ENCODE results near the gene MAP7D1. TPM values are rescaled to one million over a fixed set of nuclear protein-coding genes. Genes with fewer than 3 reads are reported as not detected.

MAP7D1 gene
- total RNA-seq, result 212 TPM in 2 replicates

GRCh38 chr1:36155408-36156328 lies at the start of gene MAP7D1:
Gene MAP7D1 (plus strand): TSS chr1:36156160. CDS start chr1:36156418, 258 bp downstream.
- intact Hi-C loops (cut with micrococcal nuclease), result loop anchor here (5.0 kb wide), 1 partner anchor 152 kb away; the partner anchor contains the start of gene SH3D21

GRCh38 chr1:36106269-36106668 lies 49.7 kb upstream of the MAP7D1 start:
- intact Hi-C loops (cut with micrococcal nuclease), result no loop called here

GRCh38 chr1:36107394-36107793 lies 48.6 kb upstream of the MAP7D1 start:
- intact Hi-C loops (cut with micrococcal nuclease), result no loop called here

- intact Hi-C loops (cut with micrococcal nuclease), result no loop called here
Measured at GRCh38 chr1:36108314-36108713, 47.6 kb upstream of the MAP7D1 start.

- intact Hi-C loops (cut with micrococcal nuclease), result no loop called here
Measured at GRCh38 chr1:36109041-36109679, 46.8 kb upstream of the MAP7D1 start.

- intact Hi-C loops (cut with micrococcal nuclease), result no loop called here
Measured at GRCh38 chr1:36111151-36111550, 44.8 kb upstream of the MAP7D1 start.

GRCh38 chr1:36112823-36113222 lies 43.1 kb upstream of the MAP7D1 start:
- intact Hi-C loops (cut with micrococcal nuclease), result no loop called here

GRCh38 chr1:36114371-36114770 lies 41.6 kb upstream of the MAP7D1 start:
- intact Hi-C loops (cut with micrococcal nuclease), result no loop called here

- intact Hi-C loops (cut with micrococcal nuclease), result no loop called here
Measured at GRCh38 chr1:36115200-36115669, 40.7 kb upstream of the MAP7D1 start.

GRCh38 chr1:36115931-36116330 lies 40.0 kb upstream of the MAP7D1 start:
- intact Hi-C loops (cut with micrococcal nuclease), result no loop called here

- intact Hi-C loops (cut with micrococcal nuclease), result no loop called here
Measured at GRCh38 chr1:36116901-36117300, 39.1 kb upstream of the MAP7D1 start.

GRCh38 chr1:36118447-36119204 lies 37.3 kb upstream of the MAP7D1 start:
- intact Hi-C loops (cut with micrococcal nuclease), result no loop called here

- intact Hi-C loops (cut with micrococcal nuclease), result no loop called here
Measured at GRCh38 chr1:36119456-36119855, 36.5 kb upstream of the MAP7D1 start.

- intact Hi-C loops (cut with micrococcal nuclease), result no loop called here
Measured at GRCh38 chr1:36122062-36123030, 33.6 kb upstream of the MAP7D1 start.

- intact Hi-C loops (cut with micrococcal nuclease), result no loop called here
Measured at GRCh38 chr1:36123356-36123755, 32.6 kb upstream of the MAP7D1 start.

- intact Hi-C loops (cut with micrococcal nuclease), result no loop called here
Measured at GRCh38 chr1:36124404-36125128, 31.4 kb upstream of the MAP7D1 start.

- intact Hi-C loops (cut with micrococcal nuclease), result no loop called here
Measured at GRCh38 chr1:36125129-36125991, 30.6 kb upstream of the MAP7D1 start, which contains the start of gene COL8A2. Gene COL8A2 (minus strand): TSS chr1:36125222. CDS start chr1:36100242, 24,980 bp downstream.

GRCh38 chr1:36126005-36126716 lies 29.8 kb upstream of the MAP7D1 start:
- intact Hi-C loops (cut with micrococcal nuclease), result no loop called here

All from T-helper 2 cell treated with Interferon-gamma antibody and Interleukin-4, amounts not matched to agents 100 ng/mL and 5 ng/mL, for 36 hours (primary cell).